ENCODE data around the gene DEGS2.

The DEGS2 gene

DNA sequence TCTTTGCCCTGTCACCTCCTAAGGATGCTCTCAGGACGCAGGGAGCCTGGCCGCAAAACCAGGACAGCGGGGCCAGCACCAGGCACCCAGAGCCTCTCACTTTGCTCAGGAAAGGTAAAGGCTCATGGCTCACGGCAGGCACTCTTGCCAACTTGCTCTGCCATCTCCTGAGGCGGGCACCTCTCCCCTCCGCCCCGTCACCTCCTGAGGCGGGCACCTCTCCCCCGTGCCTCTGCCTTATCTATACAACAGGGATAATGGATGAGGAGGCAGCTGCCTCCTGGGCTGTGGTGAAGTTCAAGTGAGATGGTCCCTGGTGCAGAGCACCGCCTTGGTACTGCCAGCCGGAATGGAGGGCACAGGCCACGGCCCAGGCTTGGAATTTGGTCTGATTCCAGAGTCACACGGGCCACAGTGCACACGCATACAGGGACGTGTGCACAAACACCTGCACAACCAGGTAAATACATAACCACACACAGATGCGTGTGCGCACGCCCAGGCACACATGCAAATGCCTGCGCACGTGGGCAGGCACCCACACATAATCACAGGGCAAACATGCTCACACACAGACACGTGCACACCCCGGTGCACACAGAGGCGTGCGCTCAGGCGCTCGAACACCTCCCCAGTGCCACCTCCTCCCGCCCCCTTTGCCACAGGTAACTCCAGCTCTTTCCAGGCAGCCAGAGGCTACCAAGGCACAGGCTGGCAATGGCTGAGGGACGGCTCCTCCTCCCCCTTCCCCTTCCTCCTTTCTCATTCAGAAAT is 11.6 kb downstream of the DEGS2 start:
- DNase-seq, result no peak

GRCh38 chr14:100147181-100147631 is 12.2 kb downstream of the DEGS2 start:
- DNase-seq, result peak; percentile 60

DNA sequence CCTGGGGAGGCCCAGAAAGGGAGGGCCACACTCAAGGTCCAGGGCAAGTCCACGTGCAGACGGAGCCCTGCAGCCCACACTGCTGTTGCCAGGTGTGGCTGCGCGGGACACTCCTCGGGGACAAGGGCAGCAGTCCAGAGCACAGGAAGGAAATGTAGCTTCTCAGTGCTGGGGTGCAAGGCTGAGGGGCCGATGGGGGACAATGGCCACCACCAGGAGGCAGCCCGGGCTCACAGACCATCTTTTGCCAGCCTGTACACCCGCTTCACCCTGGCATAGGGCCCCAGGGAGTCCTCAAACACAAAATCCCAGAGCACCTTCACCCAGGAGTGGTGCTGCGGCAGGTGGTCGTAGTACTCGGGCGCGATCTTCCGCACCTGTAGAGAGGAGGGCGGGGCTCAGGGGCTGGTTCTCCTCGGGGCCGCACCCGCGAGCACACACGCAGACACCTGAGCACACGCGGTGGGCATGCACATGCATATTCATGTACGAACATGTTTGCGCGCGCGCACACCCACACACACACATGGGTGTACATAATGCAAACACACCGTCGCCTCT is 12.8 kb downstream of the DEGS2 start:
- DNase-seq, result peak; percentile 20

DNA sequence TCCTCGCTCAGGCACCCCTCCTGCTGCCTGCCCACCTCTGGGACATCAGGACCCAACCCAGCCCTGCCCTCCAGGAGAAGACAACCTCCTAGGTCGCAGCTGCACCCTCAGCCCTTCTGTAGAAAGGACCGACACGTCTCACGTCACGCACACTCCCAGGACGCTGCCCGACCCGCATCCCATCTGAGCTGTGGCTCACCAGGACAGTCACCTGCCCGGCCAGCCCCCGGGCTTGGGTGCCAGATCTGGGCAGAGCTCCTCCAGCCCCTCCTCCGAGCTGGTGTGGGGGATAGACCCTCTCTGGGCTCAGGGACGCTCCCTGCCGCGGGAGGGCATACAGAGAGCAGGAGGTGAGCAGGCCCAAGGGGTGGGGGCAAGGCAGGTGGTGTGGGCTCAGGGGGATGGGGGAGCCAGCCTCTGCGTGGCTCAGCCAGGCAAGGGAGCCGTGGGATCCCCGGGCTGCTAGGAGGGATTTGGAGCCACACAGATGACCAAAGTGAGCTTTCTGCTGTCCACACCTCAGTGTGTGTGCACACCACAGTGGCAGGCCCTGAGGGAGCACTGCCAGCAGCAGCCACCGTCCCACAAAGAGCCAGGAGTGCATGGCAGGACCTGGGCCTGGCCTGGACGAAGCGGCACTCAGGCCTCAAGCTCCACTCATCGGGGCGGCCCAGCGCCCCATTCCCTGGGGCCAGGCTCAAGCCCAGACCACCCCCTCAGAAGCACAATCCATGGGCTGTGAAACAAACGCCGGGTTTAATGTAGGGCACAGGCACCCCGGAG is 13.6 kb downstream of the DEGS2 start:
- DNase-seq, result no peak

GRCh38 chr14:100144996-100145646 is 14.3 kb downstream of the DEGS2 start:
- DNase-seq, result no peak

- DNase-seq, result no peak
Measured at GRCh38 chr14:100144645-100144995, 14.8 kb downstream of the DEGS2 start.

DNA sequence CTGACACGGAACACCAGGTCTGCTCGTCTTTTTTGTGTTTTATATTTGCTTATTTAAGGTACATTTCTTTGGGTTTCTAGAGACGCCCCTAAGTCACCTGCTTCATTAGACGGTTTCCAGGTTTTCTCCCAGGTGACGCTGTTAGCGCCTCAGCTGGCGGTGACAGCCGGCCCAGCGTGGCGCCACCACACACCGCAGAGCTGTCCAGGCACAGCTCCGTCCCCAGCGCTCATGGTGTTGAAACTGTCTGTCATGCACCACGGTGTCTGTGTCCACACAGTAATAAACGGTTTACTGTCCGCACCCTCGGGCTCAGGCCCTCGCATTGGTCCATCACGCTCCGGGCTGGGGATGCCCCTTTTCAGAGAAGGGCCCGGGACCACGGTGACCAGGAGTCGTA is 15.5 kb downstream of the DEGS2 start:
- DNase-seq, result no peak

DNA sequence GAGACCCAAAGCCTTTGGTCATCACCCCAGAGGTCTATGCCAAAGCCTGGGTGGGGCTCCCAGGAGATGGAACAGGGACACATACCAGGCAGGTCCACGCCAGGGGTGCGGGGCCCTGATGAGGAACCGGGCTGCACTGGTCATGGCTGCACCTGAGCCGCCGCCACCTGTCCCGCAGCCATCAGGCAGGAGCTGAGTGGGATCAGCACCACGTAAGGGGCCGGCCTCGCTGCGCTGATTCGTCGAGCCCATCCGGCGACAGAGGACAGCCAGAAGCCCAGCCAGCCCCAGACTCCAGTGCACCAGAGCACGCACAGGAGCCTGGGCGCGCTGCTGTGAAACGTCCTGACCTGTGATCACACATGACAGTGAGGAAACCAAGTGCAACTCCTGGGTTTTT is 15.9 kb downstream of the DEGS2 start:
- DNase-seq, result no peak

GRCh38 chr14:100142073-100143040 is 17.1 kb downstream of the DEGS2 start:
- DNase-seq, result no peak

DNA sequence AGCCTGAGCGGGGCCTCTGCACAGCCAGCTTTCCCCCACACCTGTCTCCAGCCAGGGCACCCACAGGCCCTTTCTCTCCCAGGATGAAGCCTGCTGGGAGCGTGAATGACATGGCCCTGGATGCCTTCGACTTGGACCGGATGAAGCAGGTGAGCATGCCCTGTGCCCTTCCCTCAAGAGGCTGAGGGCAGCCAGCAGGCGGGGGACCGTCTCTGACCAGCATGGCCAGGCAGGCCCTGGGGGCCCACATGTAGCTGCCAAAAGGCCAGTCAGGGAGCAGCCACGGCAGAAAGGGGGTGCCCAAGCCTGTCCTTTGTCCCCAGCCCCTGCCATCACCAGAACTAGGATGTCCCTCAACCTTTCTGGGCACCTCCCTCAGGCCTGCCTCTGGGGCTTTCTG is 18.3 kb downstream of the DEGS2 start:
- no peak for DNase-seq

DNA sequence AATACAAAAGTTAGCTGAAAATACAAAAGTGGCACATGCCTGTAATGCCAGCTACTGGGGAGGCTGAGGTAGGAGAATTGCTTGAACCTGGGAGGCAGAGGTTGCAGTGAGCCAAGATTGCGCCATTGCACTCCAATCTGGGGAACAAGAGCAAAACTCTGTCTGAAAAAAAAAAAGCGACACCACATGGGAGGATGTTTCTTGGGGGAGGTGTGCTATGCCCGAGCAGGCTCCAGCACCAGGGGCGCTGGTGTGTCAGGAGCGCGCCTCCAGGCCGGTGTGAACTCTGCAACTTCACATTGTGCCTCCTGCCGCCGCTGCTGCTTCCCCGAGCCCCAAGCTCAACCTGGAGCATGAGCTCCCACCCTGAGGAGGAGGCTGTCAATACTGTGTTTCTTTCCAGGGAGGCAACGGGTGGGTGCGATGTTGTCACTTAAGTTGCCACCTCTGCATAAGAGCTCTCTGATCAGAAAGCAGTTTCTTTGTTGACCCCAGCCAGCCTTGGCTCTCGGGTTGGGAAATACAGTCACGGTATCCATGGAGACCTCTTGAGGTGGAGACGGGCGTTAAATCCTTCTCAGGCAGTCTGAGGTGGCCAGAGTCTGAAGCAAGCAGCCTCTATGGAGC is 18.9 kb downstream of the DEGS2 start:
- DNase-seq, result no peak

DNA sequence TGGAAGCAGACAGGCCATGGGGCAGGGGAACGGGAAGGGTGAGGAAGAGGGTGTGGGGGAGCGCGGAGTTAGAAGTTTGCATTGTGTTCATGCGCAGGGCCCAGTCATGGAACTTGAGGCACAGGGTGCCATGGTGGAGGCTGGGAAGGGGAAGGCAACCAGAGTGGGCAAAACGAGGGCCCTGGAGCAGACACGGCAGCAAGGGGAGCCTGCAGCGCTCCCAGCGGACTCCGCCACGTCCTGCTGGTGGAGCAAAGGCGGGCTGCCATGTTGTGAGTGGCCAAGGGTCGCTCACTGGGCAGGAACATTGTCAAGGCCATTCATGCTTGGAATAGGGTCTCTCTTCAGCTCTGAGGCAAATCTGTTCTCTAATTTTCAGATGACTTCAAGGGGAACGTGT is 20.5 kb downstream of the DEGS2 start:
- DNase-seq, result no peak

DNA sequence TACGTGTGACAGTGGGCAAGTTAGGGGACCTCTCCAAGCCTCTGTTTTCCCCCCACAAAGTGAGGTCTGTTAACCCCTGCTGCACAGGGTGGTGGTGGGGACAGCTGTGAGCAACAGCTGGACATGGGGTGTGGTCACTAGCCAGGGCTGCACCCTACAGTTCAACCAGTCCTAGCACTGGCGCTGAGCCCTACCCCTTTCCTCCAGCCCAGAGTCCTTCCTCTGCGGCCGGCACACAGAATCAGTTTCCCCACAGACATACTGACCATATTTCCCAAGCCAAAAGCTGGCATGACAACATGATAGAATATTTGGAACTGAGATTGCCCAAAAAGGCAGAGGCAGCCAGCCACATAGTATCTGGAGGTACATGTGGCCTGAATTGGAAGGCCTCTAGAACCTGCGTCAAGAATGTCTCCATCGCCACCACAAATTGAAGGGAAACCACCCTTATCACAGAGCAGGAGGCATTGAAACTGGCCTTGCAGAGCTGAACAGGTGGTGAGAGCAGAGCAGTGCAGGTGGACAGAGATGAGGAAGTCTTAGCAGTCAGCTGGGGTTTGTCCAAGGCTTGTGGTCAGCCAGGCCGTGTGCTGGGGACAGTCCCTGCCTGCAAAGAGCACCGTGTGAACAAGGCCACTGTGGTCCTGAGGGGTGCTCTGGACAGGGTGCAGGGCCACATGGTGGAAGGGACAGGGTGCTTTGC is 21.2 kb downstream of the DEGS2 start:
- no peak for DNase-seq

GRCh38 chr14:100137173-100137572 is 22.3 kb downstream of the DEGS2 start:
- DNase-seq, result no peak

DNA sequence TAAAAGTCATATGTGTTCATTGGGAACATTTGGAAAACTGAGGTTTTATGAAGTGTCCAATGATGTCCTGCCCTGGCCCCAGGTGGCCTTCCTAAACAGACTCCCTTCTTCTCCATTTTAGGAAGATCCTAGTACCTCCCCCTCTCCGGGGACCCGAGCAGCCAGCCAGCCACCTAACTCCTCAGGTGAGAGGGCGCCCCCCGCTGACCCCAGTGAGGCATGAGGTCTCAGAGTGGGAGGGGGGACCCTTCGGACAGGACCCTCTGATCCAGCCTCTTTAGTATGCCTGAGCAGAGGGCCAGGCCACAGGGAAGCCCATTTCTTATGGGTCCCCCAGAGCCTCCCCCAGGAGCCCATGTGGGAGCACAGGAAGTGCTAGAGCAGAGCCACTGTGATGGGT is 23.7 kb downstream of the DEGS2 start:
- DNase-seq, result no peak

DNA sequence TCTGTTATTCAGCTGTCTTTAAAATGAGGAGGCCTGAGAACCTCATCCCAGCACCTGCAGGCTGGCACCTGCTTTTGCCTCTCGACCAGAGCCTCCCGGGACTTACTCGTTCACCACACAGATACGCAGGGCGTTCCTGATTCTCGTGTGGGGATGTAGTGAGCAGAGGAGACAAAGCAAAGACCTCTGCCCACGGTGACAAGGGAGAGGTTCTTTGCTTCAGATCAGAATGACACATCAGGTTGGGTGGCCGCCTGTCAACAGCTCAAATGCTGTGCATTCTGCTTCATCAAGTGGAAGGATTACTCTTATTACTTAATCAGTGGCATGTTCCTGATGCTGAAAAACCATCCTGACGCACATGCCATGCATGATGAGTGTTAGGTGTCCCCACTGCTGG is 24.4 kb downstream of the DEGS2 start:
- no peak for DNase-seq

GRCh38 chr14:100134586-100134985 is 24.9 kb downstream of the DEGS2 start:
- no peak for DNase-seq

DNA sequence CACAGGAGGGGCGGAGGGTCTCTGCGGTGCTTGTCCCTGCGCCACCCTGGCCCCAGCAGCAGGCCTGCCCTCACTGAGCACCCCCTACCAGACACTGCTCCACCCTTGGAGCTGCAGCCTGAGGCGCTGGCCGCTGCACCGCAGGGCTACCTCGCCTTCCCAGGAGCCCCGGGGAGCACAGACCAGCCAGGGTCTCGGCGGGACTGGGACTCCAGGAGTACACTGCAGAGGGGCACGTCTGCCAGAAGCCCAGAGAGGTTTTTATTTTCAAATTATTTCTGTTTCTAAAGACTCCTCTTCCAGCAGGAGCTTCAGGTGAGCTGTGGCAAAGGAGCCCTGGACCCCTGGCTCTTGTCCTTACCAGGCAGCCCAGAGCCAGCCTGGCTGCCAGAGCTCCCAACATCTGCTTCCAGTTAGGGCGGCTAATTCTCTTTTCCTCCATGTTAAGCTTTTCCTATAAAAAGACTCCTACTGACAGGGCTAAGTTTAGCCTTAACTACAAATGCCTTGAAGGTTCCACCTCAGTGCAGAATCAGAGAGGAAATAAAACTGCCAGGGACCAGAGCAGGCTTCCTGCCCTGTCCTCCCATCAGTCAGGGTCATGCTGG is 26.4 kb downstream of the DEGS2 start:
- no peak for DNase-seq

DNA sequence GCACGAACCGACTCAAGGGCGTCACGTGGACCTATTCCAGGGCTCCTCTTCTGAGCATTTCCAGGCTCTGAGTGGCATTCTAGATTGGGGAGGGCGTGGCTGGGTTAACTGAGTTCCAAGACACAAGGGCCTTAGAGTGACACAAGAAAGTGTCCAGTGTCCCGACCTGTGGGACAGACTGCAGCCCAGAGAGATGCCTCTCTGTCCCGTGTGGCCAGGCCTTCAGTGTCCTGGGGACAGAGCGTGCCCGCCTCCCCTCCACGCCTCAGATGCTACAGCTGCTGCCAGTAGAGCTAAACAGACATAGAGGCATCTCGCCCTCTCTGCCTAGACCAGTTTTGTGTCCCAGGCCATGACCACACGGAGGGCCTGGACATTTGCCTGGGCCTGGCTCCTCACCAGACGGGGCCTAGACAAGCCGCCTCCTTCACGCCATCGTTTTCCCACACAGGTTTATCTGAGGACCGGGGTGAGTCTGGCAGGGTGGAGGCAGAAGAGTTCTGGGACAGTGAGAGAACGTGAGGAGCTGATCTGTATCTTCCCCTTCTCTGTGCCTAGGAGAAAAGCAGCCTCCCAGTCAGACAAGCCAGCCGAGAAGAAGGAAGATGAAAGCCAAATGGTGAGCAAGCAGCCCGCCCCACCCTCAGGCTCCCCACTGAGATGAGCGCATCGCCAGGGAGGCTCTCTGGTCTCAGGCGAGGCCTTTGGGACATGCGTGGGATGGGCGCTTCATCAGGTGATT is 27.1 kb downstream of the DEGS2 start:
- no peak for DNase-seq

GRCh38 chr14:100131181-100131580 is 28.3 kb downstream of the DEGS2 start:
- no peak for DNase-seq

All from activated CD4-positive, alpha-beta T cell treated with anti-CD3 and anti-CD28 coated beads, Interleukin-2, amount 50 U/mL, for 1 hour (primary cell).